GM19043 (cell line): ENCODE measurements around the gene ROBO2.

Source experiments
- ATAC-seq: cut with Tn5 transposase; IDR thresholded peaks from one replicate; pipeline ENCODE4 v1.9.1; 2021; ENCODE audit warnings: low read depth; ENCODE audit not compliant: unreplicated experiment

The ROBO2 gene

GRCh38 chr3:77048186-77048585 is 8.3 kb downstream of the ROBO2 start:
- ATAC-seq: no peak

GRCh38 chr3:77051591-77051990 is 11.7 kb downstream of the ROBO2 start:
- no peak for ATAC-seq

- ATAC-seq: no peak
Observed at GRCh38 chr3:77052051-77052501, 12.2 kb downstream of the ROBO2 start.

- no peak for ATAC-seq
Observed at GRCh38 chr3:77052733-77053670, 13.1 kb downstream of the ROBO2 start.

- ATAC-seq: no peak
Observed at GRCh38 chr3:77053795-77054194, 13.9 kb downstream of the ROBO2 start.

- ATAC-seq: no peak
Observed at GRCh38 chr3:77055841-77056341, 16.0 kb downstream of the ROBO2 start.

GRCh38 chr3:77059354-77059753 is 19.5 kb downstream of the ROBO2 start:
- no peak for ATAC-seq

GRCh38 chr3:77063423-77063822 is 23.5 kb downstream of the ROBO2 start:
- ATAC-seq: no peak

- no peak for ATAC-seq
Observed at GRCh38 chr3:77065750-77066149, 25.9 kb downstream of the ROBO2 start.

- ATAC-seq: no peak
Observed at GRCh38 chr3:77066829-77067228, 26.9 kb downstream of the ROBO2 start.

GRCh38 chr3:77068808-77069207 is 28.9 kb downstream of the ROBO2 start:
- ATAC-seq: no peak

- ATAC-seq: no peak
Observed at GRCh38 chr3:77071364-77071763, 31.5 kb downstream of the ROBO2 start.

- no peak for ATAC-seq
Observed at GRCh38 chr3:77071809-77072208, 31.9 kb downstream of the ROBO2 start.

GRCh38 chr3:77072232-77072631 is 32.3 kb downstream of the ROBO2 start:
- no peak for ATAC-seq

- ATAC-seq: no peak
Observed at GRCh38 chr3:77078279-77078678, 38.4 kb downstream of the ROBO2 start.

- ATAC-seq: no peak
Observed at GRCh38 chr3:77079988-77080610, 40.2 kb downstream of the ROBO2 start.

GRCh38 chr3:77081240-77081661 is 41.4 kb downstream of the ROBO2 start:
- ATAC-seq: no peak

GRCh38 chr3:77084511-77084910 is 44.6 kb downstream of the ROBO2 start:
- ATAC-seq: no peak

- no peak for ATAC-seq
Observed at GRCh38 chr3:77086408-77086807, 46.5 kb downstream of the ROBO2 start.

GRCh38 chr3:77091809-77092208 is 51.9 kb downstream of the ROBO2 start:
- no peak for ATAC-seq

GRCh38 chr3:77093101-77093500 is 53.2 kb downstream of the ROBO2 start:
- no peak for ATAC-seq

GRCh38 chr3:77096145-77096544 is 56.2 kb downstream of the ROBO2 start:
- ATAC-seq: no peak
